Endothelial cell of umbilical vein (primary cell): ENCODE measurements around the gene CMPK2. TPM values are rescaled to one million over a fixed set of nuclear protein-coding genes. Genes with fewer than 3 reads are reported as not detected.

Experiments used
- BruUV-seq: library from RNA; stranded (reverse); fragments of 400-500 nt; replicated peaks from 2 replicates; lab custom pipeline; 2021; lab: Mats Ljungman, UMichigan
- CTCF ChIA-PET: fragments of 300-600, 350-600 bp; sonication (Branson Sonifier 250); formaldehyde crosslinking; loops from one replicate; lab custom pipeline; 2021; ENCODE audit warnings: antibody characterized with exemption, inconsistent platforms; lab: Charles Lee
- POLR2A ChIA-PET: fragments of 300-600, 350-600 bp; sonication (Branson Sonifier 250); formaldehyde crosslinking; loops from one replicate; lab custom pipeline; 2021; ENCODE audit warnings: antibody characterized with exemption, inconsistent platforms; lab: Charles Lee
- DNase-seq: peaks from one replicate; pipeline ENCODE4 v3.0.0-alpha.2; 2011; ENCODE audit warnings: low read depth, low spot score
- FAIRE-seq: peaks from 2 replicates; lab custom pipeline; 2011; peaks lifted over from hg19 to GRCh38; lab: Jason Lieb, UNC
- H2AFZ ChIP-seq: 2 replicates; pipeline ENCODE4 v1.6.0; 2012; ENCODE audit warnings: low read depth, low read length, control low read depth, inconsistent platforms
- H3K27ac ChIP-seq: 2 replicates; pipeline ENCODE4 v1.5.1; 2011; ENCODE audit warnings: low read depth, mild to moderate bottlenecking, control low read depth, low read length, moderate library complexity; ENCODE audit not compliant: insufficient read depth
- H3K27me3 ChIP-seq, 2 experiments: 2 replicates each; pipeline versions ENCODE4 v1.6.0 to v1.6.1; 2011; ENCODE audit warnings: low read length in 2 of 2, mixed read lengths in 1 of 2; ENCODE audit not compliant: control insufficient read depth in 2 of 2, insufficient read depth in 2 of 2
- H3K36me3 ChIP-seq, 2 experiments: 2 replicates in 1 of 2; 3 replicates in 1 of 2; pipeline ENCODE4 v1.5.1; 2011; ENCODE audit warnings: low read length in 2 of 2, mild to moderate bottlenecking in 1 of 2, moderate library complexity in 1 of 2; ENCODE audit not compliant: control insufficient read depth in 2 of 2, insufficient read depth in 2 of 2; ENCODE audit errors: extremely low read depth in 1 of 2
- H3K4me1 ChIP-seq: 3 replicates; pipeline ENCODE4 v1.5.1; 2011; ENCODE audit warnings: mild to moderate bottlenecking, low read length; ENCODE audit not compliant: control insufficient read depth, insufficient read depth; ENCODE audit errors: extremely low read depth
- H3K4me2 ChIP-seq: 2 replicates; pipeline ENCODE4 v1.6.1; 2011; ENCODE audit warnings: low read length, control low read depth, mixed read lengths; ENCODE audit not compliant: insufficient read depth
- H3K4me3 ChIP-seq, 3 experiments: fragments of 200-600 bp in 1 of 3; sonication (generic), shearing (Covaris generic) in 1 of 3; replicated peaks in 1 of 3; 2 replicates each; pipeline ENCODE4 v1.5.1; 2011 to 2016; ENCODE audit warnings: control low read depth in 3 of 3, low read length in 3 of 3, mild to moderate bottlenecking in 2 of 3, inconsistent platforms in 1 of 3, low read depth in 1 of 3, moderate library complexity in 1 of 3; ENCODE audit not compliant: insufficient read depth in 1 of 3
- H3K79me2 ChIP-seq: 2 replicates; pipeline ENCODE4 v1.6.0; 2012; ENCODE audit warnings: low read length, inconsistent platforms; ENCODE audit not compliant: control insufficient read depth, insufficient read depth
- H3K9ac ChIP-seq: replicated peaks from 2 replicates; pipeline ENCODE3; 2011; ENCODE audit warnings: low read length, control low read depth; ENCODE audit not compliant: insufficient read depth; ENCODE audit errors: extremely low read depth
- H3K9me1 ChIP-seq: replicated peaks from 3 replicates; pipeline ENCODE4 v1.6.0; 2011; ENCODE audit warnings: mild to moderate bottlenecking, low read length; ENCODE audit not compliant: control insufficient read depth, insufficient read depth; ENCODE audit errors: extremely low read depth
- H3K9me3 ChIP-seq: replicated peaks from 2 replicates; pipeline ENCODE4 v1.5.1; 2012; ENCODE audit warnings: low read length, inconsistent platforms; ENCODE audit not compliant: control insufficient read depth, insufficient read depth
- H4K20me1 ChIP-seq: replicated peaks from 2 replicates; pipeline ENCODE3; 2011; ENCODE audit warnings: mild to moderate bottlenecking, low read length; ENCODE audit not compliant: control insufficient read depth, insufficient read depth; ENCODE audit errors: extremely low read depth
- EZH2 ChIP-seq: IDR thresholded peaks from 2 replicates; pipeline ENCODE4 v1.6.1; 2012; ENCODE audit warnings: borderline replicate concordance, low read depth, mild to moderate bottlenecking, moderate library complexity, low read length, inconsistent platforms; ENCODE audit not compliant: severe bottlenecking
- FOS ChIP-seq: IDR thresholded peaks from 2 replicates; pipeline ENCODE4 v1.6.1; 2011; ENCODE audit warnings: mild to moderate bottlenecking, low read length, moderate library complexity, borderline replicate concordance; ENCODE audit not compliant: insufficient read depth
- GATA2 ChIP-seq: IDR thresholded peaks from 2 replicates; pipeline ENCODE4 v1.7.0; 2011; ENCODE audit warnings: low read depth, mild to moderate bottlenecking, moderate library complexity, mixed read lengths, low read length; ENCODE audit not compliant: insufficient read length, insufficient read depth
- JUN ChIP-seq: IDR thresholded peaks from 2 replicates; pipeline ENCODE4 v1.6.1; 2011; ENCODE audit warnings: borderline replicate concordance, low read depth; ENCODE audit not compliant: insufficient read length, insufficient read depth
- MYC ChIP-seq: IDR thresholded peaks from one replicate; pipeline ENCODE4 v1.6.1; 2011; ENCODE audit warnings: mild to moderate bottlenecking, low read depth, low read length
- POLR2A ChIP-seq: IDR thresholded peaks from 2 replicates; pipeline ENCODE4 v1.6.1; 2012; ENCODE audit warnings: low read depth, mild to moderate bottlenecking, control low read depth, low read length
- POLR2AphosphoS5 ChIP-seq: IDR thresholded peaks from 2 replicates; pipeline ENCODE4 v1.6.1; 2012; ENCODE audit warnings: low read depth, mild to moderate bottlenecking, control low read depth, low read length, moderate library complexity; ENCODE audit not compliant: insufficient read depth
- dilution Hi-C: fragments of 300-500 bp; cut with MboI; formaldehyde crosslinking; loops from one replicate; pipeline ENCODE4 v1.15.0; 2019; ENCODE audit warnings: low sequenced_read_pairs; ENCODE audit not compliant: extremely low pct_ligation_motif_present
- intact Hi-C: fragments of 100-400 bp; cut with micrococcal nuclease; formaldehyde crosslinking; loops from one replicate; pipeline ENCODE4 v1.10.0; 2022
- polyA plus RNA-seq, 4 experiments: library from polyadenylated mRNA; depleted of rRNA in 3 of 4; stranded (reverse) in 3 of 4; unstranded in 1 of 4; fragments of >200 nt; gene quantifications; 2 replicates each; pipeline versions ENCODE4 v1.2.1 to v1.2.3, GENCODE V29; 2011 to 2012; ENCODE audit warnings: missing spikeins in 1 of 4
- total RNA-seq: library from RNA; stranded (reverse); gene quantifications from 2 replicates; pipeline ENCODE4 v1.2.3, GENCODE V29; 2021
- TF ChIP-seq, protein P1 (sequence below): IDR thresholded peaks from 2 replicates; pipeline ENCODE4 v1.6.1; 2011; ENCODE audit not compliant: insufficient read depth, insufficient read length
- TF ChIP-seq, protein P2 (sequence below), 2 donors: IDR thresholded peaks; 1 replicate in 1 of 2; 2 replicates in 1 of 2; pipeline ENCODE4 v1.5.1; 2011; ENCODE audit warnings: low read length in 2 of 2, mild to moderate bottlenecking in 2 of 2, moderate library complexity in 2 of 2, control low read depth in 1 of 2, inconsistent platforms in 1 of 2, low read depth in 1 of 2; ENCODE audit not compliant: insufficient read depth in 1 of 2; ENCODE audit errors: extremely low read depth in 1 of 2

Gene CMPK2
- total and polyA plus RNA-seq, 2 donors (not counting 3 experiments of a cell fraction or from before 2014, with no cell fraction given) = 0.15 to 0.69 TPM

DNA sequence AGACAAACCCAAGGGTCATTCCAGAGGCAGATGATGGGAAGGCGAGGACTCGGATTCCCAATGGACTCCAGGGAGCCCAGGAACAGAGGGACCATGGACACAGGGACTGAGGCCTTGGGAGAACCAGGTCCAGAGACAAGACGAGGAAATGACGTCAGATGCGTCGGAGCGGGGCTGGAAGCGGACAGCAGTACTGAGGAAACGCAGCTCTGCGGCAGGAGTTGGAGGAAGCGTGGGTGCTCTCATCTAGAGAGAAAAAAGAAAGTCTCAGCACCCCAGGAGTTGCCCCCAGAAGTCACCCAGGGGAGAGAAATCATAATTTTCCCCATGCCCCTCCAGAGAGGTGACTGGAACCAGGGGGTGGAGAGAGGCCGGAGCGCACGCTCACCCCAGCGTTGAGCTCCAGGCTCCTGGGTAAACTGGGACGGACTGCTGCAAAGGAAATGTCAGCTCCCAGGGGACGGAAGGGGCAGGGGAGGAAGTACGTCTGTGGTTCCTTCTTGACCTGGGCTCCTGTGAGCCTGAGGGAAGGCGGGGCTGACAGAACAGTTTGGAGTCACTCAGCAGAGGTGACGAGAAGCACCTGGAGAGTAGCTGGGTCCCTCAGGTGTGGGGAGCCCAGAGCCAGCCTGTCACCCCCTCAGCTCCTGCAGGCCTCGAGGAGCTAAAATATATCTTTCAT is 44.7 kb downstream of the CMPK2 start:
- no peak overlapping the region for H3K9ac ChIP-seq
- FAIRE-seq (no peak), DNase-seq (no peak)
- H3K36me3 ChIP-seq = no peaks in the 10 kb centered on the region
- H3K79me2 ChIP-seq = no peaks in the 10 kb centered on the region
- intact Hi-C loops (loop anchor here (10.0 kb wide), 1 partner anchor 1864 kb away; the partner anchor contains the start of gene ID2), dilution Hi-C loops (no loop called here)
- no peaks in the 10 kb centered on the region for H3K9me1 ChIP-seq
- H3K27ac ChIP-seq = no peak overlapping the region
- H3K4me1 ChIP-seq = no peaks in the 10 kb centered on the region
- H3K4me3 ChIP-seq = no peak overlapping the region
- no peak overlapping the region for H2AFZ ChIP-seq
- no peak for TF ChIP-seq JUN
- TF ChIP-seq, protein P1, sequence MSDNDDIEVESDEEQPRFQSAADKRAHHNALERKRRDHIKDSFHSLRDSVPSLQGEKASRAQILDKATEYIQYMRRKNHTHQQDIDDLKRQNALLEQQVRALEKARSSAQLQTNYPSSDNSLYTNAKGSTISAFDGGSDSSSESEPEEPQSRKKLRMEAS = no peak
- no peak for TF ChIP-seq POLR2A
- no peak for TF ChIP-seq MYC
- no peak for TF ChIP-seq FOS
- TF ChIP-seq, protein P2, sequence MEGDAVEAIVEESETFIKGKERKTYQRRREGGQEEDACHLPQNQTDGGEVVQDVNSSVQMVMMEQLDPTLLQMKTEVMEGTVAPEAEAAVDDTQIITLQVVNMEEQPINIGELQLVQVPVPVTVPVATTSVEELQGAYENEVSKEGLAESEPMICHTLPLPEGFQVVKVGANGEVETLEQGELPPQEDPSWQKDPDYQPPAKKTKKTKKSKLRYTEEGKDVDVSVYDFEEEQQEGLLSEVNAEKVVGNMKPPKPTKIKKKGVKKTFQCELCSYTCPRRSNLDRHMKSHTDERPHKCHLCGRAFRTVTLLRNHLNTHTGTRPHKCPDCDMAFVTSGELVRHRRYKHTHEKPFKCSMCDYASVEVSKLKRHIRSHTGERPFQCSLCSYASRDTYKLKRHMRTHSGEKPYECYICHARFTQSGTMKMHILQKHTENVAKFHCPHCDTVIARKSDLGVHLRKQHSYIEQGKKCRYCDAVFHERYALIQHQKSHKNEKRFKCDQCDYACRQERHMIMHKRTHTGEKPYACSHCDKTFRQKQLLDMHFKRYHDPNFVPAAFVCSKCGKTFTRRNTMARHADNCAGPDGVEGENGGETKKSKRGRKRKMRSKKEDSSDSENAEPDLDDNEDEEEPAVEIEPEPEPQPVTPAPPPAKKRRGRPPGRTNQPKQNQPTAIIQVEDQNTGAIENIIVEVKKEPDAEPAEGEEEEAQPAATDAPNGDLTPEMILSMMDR (IDR thresholded peaks at IDR 0.05; ENCODE audit: extremely low read depth in 1 of 2, insufficient read depth in 1 of 2, low read depth in 1 of 2, low read length in 2 of 2) = no peak
- TF ChIP-seq EZH2 = no peak
- no peak for TF ChIP-seq POLR2AphosphoS5
- TF ChIP-seq GATA2 = no peak
- H3K27me3 ChIP-seq = peaks cover 0 to 2% of the 10 kb centered on the region in 2 experiments
- CTCF ChIA-PET = no interaction called here
- H3K9me3 ChIP-seq = no peaks in the 10 kb centered on the region
- POLR2A ChIA-PET = no interaction called here
- no peaks in the 10 kb centered on the region for H4K20me1 ChIP-seq
- H3K4me2 ChIP-seq = no peak overlapping the region
- no TSS peak for BruUV-seq
